ENCODE results near the gene TAF1L. TPM values are rescaled to one million over a fixed set of nuclear protein-coding genes. Genes with fewer than 3 reads are reported as not detected.

TAF1L gene
- total and polyA plus RNA-seq, 2 donors (not counting 1 experiment from before 2014, with no cell fraction given): not detected

DNA sequence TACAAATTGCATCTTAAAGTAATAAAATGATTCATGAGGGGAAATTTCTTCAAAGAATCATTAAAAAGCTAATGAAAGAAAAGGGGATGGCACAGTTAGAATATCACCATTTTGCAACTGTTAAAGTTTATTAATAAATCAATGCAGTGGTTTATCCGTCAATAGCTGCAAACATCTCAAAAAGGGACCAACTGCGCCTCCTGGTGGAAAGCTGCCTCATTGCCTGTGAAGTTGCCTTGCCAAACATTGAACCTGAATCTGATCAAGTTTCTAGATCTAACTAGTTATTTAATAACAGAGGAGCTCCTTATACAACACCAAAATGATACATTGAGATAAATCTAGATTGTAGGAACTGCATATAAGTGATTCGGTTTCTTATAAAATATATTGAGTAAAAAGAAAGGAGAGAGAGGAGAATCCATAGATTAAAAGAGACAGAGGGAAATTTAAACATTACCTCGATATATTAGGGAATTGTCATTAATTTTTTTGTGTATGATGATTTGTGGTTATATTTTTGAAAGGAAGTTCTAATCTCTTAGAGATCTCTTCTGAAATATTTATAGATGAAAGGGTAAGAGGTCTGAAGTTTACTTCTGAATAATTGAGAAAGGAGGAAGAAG lies 55.6 kb downstream of the TAF1L start:
- Histone ChIP-seq H3K27me3 (replicated peaks in 1 of 4; ENCODE audit: control extremely low read depth in 1 of 4, control insufficient read depth in 3 of 4, insufficient read depth in 4 of 4, low read length in 3 of 4) (peaks cover 0 to 9% (median 4%) of the 10 kb centered on the region in 4 experiments), H3K9ac (ENCODE audit: low read length) (no peak overlapping the region), H3K9me3 (ENCODE audit: control extremely low read depth in 1 of 3, control insufficient read depth in 2 of 3, insufficient read depth in 1 of 3, low read length in 2 of 3) (no peaks in the 10 kb centered on the region), H3K4me3 (ENCODE audit: control extremely low read depth in 1 of 5, extremely low read depth in 1 of 5, insufficient read depth in 1 of 5, low read depth in 2 of 5, low read length in 4 of 5) (no peak overlapping the region), H3K4me2 (replicated peaks; ENCODE audit: low read depth, low read length, poor library complexity, severe bottlenecking) (no peak overlapping the region), H3K36me3 (replicated peaks in 1 of 2; ENCODE audit: control extremely low read depth in 1 of 2, control insufficient read depth in 1 of 2, extremely low read depth in 1 of 2, insufficient read depth in 2 of 2, low read length in 1 of 2) (no peaks in the 10 kb centered on the region), H4K20me1 (ENCODE audit: control insufficient read depth, insufficient read depth, low read length, poor library complexity, severe bottlenecking) (no peaks in the 10 kb centered on the region), H3K79me2 (ENCODE audit: control insufficient read depth, insufficient read depth, low read length) (no peaks in the 10 kb centered on the region), H3K27ac (ENCODE audit: low read length in 2 of 2) (no peak overlapping the region), H3K4me1 (ENCODE audit: control insufficient read depth in 2 of 2, insufficient read depth in 2 of 2, low read length in 2 of 2) (no peaks in the 10 kb centered on the region), H2AFZ (ENCODE audit: insufficient read depth, low read depth, low read length, poor library complexity, severe bottlenecking) (no peak overlapping the region)
- H3K4me3 Mint-ChIP-seq: no peak overlapping the region
- ChIA-PET CTCF (interaction anchor here (0.5 to 15.2 kb wide), 42 partner anchors 9 to 646 kb away, joined by 3 to 522 read pairs (median 4); partner anchors contain the start of genes ACO1, APTX, RIGI and SMIM27), POLR2A (interaction anchor here (1.0 kb wide), 1 partner anchor 202 kb away, joined by 3 read pairs; no protein-coding TSS in a partner anchor)
- H3K9me3 Mint-ChIP-seq (ENCODE audit: insufficient read depth): no peaks in the 10 kb centered on the region
- intact Hi-C loops (cut with micrococcal nuclease): loop anchor here (1.0 to 10.0 kb wide), 3 partner anchors 38 to 645 kb away; no protein-coding TSS in a partner anchor
- peak; percentile 78 for DNase-seq
- H3K27me3 Mint-ChIP-seq: peaks cover 35% of the 10 kb centered on the region
- WGBS (ENCODE audit: insufficient coverage): no CpG with 5 or more reads among the region's 4 CpGs
- H3K27ac Mint-ChIP-seq: no peak overlapping the region
- TF ChIP-seq CTCF (IDR thresholded peaks at IDR 0.05): peak; percentile 99
- no peak for TF ChIP-seq EZH2 (IDR thresholded peaks at IDR 0.05; ENCODE audit: borderline replicate concordance, insufficient read depth, low read depth, low read length, poor library complexity, severe bottlenecking)
- ATAC-seq (ENCODE audit: low read depth): peak; percentile 71
- H3K4me1 Mint-ChIP-seq: no peaks in the 10 kb centered on the region

Other genes with a start within 250 kb of the TAF1L start
- gene RIGI, start 109.5 kb downstream of the TAF1L start, total RNA-seq: 24.9 and 26.3 TPM in 2 replicates
- 7.6 and 8.8 TPM in 2 replicates for gene RIGI, start 109.5 kb downstream of the TAF1L start, polyA plus RNA-seq
- gene SMIM27, start 83.3 kb downstream of the TAF1L start, total RNA-seq: 16.3 and 20.9 TPM in 2 replicates
- 6.8 and 9.5 TPM in 2 replicates for gene SMIM27, start 83.3 kb downstream of the TAF1L start, polyA plus RNA-seq
- gene TOPORS, start 83.1 kb downstream of the TAF1L start, total RNA-seq: 21.4 and 21.5 TPM in 2 replicates
- 10.1 and 14.8 TPM in 2 replicates for gene TOPORS, start 83.1 kb downstream of the TAF1L start, polyA plus RNA-seq
- 11.1 and 13.6 TPM in 2 replicates for gene NDUFB6, start 62.5 kb downstream of the TAF1L start, total RNA-seq
- gene NDUFB6, start 62.5 kb downstream of the TAF1L start, polyA plus RNA-seq: 7.4 and 14.8 TPM in 2 replicates
- gene TMEM215, start 147.9 kb upstream of the TAF1L start, total RNA-seq: not detected in 2 replicates
- gene TMEM215, start 147.9 kb upstream of the TAF1L start, polyA plus RNA-seq: not detected in 2 replicates